COLO668 (cell line): Measurements from ENCODE around the gene DCHS1.

ENCODE experiments used
- DNase-seq: peaks from one replicate; lab custom pipeline; 2025; ENCODE audit not compliant: unreplicated experiment; lab: John Stamatoyannopoulos, UW

Gene DCHS1

DNA sequence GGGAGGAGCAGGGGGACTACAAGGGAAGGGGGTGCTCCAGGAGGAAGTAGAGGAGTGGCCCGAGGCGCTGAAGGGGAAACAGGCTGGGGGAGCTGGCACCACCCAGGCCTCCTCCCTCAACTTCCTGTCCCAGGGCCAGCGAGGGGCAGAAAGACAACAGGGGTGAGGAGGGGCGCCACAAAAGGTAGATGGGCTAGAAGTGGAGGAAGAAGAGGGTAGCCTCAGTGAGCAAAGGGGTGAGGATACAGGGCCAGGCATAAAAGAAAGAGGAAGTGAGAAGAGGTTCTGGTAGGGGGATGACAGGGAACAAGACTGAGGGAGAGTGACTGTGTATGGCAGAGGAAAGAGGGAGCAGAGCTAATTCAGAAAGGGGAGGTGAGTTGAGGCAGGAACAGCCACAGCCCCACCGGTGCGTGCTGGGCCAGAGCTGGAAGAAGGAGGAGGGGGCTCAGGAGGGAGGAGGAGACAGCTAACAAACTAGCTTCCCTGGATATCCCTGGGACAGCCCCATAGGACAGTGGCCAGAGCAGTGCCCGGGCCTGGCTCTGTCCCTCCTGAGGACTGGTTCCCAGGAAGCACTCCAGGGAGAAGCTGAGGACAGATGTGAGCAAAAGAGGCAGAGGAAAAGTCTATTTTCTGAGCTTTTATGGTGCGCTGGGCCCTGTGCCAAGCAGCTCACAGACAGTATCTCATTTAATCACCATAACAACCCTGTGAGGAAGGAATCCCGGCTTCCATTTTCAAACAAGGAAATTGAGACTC, 8.5 kb downstream of the DCHS1 start:
- DNase-seq, result no peak

- no peak for DNase-seq
Observed at GRCh38 chr11:6646576-6646917, 9.1 kb downstream of the DCHS1 start.

DNA sequence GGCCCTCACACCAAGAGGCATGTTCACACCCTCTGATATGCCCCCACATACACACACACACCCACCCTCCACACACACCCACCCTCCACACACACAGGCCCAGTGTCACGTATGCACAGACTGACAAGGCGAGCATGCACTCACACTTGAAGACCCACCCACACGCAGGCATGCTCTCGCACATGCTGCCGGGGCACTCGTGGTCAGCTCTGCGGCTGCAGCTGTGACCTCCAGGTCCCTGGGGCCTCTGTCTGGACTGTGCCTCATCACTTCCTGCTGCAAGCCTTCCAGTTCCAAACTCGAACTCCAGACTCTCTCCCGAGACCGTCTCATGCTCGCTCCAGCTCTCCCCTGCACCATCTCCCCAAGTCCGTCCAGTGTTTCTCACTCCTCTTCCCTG, 9.5 kb downstream of the DCHS1 start:
- DNase-seq, result no peak

- DNase-seq, result no peak
Observed at GRCh38 chr11:6642957-6643356, 12.7 kb downstream of the DCHS1 start.

DNA sequence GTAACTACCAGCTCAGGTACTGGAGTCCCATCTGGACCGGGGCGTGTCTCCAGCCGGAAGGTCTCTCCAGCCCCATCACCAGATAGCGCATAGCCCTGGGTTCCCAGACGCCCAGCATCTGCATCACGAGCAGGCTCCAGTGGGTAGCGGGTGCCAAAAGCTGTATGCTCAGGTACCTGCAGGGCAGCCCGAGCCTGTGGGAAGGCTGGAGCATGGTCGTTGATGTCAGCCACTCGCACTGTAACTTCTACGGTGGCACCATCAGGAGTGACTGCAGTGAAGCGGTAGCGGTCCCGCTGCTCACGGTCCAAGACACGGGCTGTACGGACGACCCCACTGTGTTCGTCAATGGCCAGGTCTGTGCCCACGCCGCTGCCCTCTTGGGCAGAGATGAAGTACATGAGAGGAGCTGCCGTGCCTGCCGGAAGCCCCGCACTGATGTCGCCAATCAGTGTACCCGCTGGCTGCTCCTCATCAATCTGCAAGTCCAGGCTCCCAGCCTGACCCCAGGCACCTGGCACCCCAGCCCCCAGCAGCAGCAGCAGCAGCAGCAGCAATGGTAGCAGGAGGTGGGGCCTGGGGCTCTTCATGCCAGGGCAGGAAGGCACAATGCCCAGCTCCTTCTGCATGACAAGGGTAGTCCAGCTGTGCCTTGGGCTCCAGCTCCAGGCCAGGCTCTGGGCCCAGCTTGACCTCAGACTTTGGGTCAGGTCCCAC, 14.5 kb downstream of the DCHS1 start:
- no peak for DNase-seq

DNA sequence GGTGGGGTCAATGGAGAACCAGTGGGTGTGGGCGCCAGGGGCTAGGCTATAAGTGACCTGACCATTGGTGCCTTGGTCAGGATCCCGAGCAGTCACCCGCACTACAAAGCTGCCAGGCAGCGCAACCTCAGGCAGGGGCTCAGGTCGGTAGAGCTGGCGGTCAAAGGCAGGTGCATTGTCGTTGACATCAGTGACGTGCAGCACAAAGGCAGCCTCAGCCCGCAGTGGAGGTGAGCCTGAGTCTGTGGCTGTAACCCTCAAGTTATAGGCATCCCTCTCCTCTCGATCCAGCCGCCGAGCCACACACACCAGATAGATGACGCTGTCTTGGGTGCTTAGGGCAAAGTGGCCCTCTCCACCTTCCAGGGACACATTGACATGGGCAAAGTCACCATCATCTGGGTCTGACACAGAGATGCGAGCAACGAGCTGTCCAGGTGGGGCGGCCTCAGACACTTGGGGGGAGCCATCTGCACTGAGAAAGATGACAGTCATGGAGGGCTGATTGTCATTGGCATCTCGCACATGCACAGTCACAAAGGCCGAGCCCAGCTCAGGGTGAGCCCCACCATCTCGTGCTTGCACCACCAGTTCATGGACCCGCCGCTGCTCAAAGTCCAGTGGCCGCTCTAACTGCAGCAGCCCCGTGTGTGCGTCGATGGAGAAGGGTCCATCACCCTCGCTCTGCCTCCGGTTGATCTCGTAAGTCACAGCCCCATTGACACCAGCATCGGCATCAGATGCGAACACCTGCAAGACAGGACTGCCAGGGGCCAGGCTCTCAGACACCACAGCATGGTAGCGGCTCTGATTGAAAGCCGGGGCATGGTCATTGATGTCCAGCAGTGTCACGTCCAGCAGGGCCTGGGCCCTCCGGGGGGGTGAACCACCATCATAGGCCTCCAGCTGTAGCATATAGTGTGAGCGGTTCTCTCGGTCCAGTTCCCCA, 15.3 kb downstream of the DCHS1 start:
- no peak for DNase-seq

- DNase-seq, result no peak
Observed at GRCh38 chr11:6638429-6638828, 17.2 kb downstream of the DCHS1 start.

GRCh38 chr11:6637871-6638270, 17.7 kb downstream of the DCHS1 start:
- DNase-seq, result no peak

DNA sequence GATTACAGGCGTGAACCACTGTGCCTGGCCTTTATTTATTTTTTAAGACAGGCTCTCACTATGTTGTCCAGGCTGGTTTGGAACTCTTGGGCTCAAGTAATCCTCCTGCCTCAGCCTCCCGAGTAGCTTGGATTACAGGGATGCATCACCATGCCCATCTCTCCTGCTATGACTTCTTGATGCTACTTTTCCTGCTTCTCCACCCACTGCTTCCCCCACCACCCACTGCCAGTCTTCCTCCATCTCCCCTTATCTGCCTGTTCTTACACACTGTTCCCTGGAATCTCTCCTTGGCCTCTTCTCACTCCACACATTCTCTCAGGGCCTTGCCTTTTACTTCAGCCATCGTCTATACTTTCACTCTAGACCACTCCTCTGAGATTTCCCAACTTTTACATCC, 19.1 kb downstream of the DCHS1 start:
- no peak for DNase-seq

- DNase-seq, result peak; percentile 4
Observed at GRCh38 chr11:6635082-6635932, 20.3 kb downstream of the DCHS1 start.

GRCh38 chr11:6634534-6634933, 21.1 kb downstream of the DCHS1 start:
- no peak for DNase-seq

DNA sequence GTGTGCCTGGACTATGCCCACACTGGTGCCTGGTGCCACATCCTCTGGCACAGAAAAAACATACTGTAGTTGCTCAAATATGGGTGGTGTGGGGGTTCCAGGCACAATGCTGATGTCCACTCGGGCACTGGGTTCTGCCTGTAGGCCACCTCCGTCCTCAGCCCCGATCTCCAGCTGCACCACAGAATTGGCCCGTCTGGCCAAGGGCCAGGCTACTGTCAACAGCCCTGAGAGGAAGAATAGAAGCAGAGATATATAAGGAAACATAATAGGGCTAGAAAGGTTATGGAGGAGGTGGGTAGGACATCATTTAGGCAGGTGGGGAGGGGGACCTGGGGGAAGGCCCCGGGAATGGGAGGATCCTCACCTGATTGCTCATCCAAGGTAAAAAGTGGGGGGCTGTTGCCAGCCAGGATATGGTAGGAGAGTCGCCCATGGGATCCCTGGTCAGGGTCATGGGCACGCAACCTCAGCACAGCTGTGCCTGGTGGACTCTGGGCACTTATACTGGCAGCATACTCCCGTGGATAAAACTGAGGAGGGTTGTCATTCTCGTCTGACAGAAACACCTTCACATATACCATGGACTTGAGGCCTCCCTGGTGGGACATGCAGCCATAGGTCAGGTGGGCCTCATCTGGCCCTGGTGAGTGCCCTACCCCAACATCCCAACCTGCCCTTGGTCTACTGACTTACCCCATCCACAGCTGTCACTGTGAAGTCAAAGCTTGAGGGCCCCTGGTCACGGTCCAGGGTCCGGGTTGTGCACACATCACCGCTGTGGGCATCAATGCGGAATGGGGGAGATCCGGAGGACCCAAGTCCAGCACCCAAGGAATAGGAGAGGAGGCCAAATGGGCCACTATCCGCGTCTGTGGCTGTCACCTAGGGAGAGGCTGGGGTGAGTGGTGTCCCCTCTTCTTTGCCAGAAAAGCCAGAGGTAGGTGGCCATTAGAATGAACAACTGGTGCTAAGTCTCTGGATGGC, 21.9 kb downstream of the DCHS1 start:
- DNase-seq, result no peak

DNA sequence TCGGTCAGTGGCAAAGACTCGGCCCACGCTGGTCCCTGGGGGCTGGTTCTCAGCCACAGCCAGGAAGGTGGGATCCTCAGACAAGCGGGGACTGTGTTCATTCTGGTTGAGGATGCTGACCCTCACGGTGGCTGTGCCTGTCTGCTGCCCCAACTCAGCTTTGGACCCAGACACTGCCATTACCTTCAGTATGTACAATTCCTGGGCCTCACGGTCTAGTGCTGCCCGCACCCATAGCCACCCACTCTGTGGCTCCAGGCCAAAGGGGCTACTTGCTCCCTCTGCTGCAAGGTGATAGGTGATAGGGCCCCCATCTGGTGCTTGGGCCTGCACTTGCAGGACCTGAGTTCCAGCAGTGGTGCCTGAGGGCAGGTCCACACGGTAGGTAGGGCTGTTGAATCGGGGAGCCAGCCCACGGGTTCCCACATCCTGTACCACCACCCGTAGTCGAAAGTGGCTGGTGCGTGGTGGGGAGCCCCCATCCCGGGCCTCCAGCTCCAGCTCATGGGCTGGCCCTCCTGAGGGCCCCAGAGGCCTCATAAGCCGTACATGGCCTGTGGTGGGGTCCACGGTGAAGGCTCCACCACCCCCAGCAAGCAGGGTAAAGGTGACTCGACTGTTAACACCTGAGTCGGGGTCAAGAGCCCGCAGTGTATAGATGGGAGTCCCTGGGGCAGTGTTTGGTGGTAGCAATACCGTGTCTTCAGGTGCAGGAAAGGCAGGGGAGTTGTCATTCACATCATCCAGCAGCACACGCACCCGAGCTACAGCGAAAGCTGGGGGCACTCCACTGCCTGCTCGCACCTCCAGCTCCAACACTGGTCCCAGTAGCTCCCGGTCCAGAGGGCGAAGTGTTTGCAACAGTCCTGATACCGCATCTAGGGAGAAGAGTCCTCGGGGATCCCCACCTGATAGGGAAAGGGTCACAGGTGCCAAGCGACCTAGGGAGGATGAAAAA, 23.2 kb downstream of the DCHS1 start:
- no peak for DNase-seq

DNA sequence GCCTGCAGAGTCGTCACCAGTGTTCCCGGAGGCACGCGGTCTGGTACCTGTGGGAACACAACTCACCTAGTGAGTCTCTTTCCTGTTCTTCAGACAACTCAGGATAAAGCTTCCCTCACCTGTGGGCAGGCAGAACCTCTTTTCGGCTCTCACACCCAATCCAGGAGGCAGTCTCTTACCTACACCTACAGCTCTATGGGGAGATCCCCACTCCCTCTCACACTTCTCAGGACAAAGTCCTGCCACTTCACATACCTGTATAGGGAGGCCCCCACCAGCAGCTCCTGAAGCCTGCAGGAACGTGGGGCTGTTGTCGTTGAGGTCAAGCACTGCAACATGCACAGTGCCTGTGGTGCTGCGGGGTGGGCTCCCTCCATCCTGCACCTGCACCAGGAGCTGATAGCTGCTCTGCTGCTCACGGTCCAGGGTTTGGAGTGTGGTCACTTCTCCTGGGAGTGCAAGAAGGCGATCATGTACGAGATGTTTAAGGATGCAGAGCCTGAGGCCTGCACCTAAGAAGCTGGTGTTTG, 24.2 kb downstream of the DCHS1 start:
- no peak for DNase-seq

DNA sequence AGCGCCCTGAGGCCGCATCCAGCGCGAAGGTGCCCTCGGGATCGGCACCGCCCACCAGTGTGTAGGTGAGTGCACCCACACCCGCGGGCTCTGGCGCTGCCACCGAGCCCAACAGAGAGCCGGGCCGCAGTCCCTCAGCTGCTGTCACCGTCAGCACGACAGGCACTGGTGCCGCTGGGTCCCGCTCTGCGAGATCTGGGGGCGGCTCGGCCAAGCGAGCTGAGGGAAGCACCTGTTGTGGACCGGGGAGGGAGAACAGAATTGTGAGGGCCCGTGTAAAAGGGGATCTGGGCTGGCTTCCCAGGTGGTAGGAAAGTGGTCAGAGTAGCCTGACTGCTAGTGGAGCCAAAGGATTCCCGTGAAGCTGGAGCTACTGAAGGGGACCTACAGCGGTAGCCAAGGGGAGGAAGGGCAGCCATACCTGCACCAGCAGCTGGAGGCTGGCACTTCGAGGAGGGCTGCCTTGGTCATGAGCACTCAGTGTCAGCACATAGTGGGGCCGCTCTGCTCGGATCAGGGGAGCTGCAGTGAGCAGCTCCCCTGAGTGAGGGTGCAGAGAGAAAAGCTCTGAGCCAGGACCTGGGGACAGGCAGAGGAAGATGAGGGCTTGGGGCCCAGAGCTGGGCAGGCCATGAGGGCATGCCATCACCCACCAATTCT, 24.8 kb downstream of the DCHS1 start:
- no peak for DNase-seq

DNA sequence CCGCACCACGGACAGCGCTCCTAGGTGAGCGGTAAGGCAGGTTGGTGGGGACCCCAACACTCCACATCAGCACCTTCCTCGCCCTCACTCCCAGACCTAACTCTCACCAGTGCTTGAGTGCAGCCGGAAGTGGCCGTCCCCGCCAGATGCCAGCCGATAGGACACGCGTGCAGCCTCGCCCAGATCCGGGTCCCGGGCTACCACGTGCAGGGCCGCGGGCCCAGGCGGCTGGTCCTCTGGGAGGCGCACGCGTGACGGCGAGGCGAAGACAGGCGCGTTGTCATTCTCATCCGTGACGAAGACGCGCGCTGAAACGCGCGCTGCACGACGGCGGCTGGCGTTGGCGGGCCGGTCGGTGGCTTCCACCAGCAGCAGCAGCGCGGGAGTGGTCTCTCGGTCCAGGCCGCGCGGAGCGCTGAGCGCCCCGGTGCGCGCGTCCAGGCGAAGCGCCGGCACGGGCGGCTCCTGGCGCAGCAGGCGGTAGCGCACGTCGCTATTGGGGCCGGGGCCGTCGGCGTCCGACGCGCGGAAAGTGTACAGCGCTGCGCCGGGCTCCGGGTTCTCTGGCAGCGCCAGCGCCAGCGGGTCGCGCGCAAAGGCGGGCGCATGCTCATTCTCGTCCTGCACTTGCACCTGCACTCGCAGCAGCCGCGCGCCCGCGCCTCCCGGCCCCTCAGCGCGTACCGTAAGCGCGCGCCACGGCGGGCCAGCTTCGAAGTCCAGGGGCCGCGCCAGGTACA, 25.5 kb downstream of the DCHS1 start:
- peak; percentile 87 for DNase-seq

DNA sequence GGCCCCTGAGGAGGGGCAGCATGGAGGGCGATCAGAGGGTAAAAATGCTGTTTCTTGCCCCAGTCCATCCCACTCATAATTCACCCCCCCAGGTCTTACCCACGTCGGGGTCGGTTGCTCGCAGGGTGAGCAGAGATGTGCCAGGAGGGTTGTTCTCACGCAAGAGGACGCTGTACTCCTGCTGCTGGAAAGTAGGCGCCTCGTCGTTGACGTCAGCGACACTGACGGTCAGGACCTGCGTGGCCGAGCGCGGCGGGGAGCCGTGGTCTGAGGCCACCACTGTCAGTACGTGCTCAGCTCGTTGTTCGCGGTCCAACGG, 26.1 kb downstream of the DCHS1 start:
- DNase-seq, result no peak
